Suprapubic skin (tissue), 3 donors: ENCODE results near the gene MAGEC1.

ENCODE experiments used
- POLR2A ChIP-seq, 2 donors: fragments of 450-650 bp; IDR thresholded peaks; one replicate each; pipeline ENCODE4 v1.6.1; 2017; ENCODE audit warnings: antibody characterized with exemption in 2 of 2, mild to moderate bottlenecking in 2 of 2, moderate library complexity in 2 of 2
- TF ChIP-seq, protein P1 (sequence below), 2 donors: fragments of 200-600 bp in 1 of 2; fragments of 450-650 bp in 1 of 2; sonication (generic) in 1 of 2; IDR thresholded peaks; one replicate each; pipeline ENCODE4 v1.5.1; 2016 to 2019; ENCODE audit warnings: antibody characterized with exemption in 2 of 2, mild to moderate bottlenecking in 1 of 2, moderate library complexity in 1 of 2

DNA sequence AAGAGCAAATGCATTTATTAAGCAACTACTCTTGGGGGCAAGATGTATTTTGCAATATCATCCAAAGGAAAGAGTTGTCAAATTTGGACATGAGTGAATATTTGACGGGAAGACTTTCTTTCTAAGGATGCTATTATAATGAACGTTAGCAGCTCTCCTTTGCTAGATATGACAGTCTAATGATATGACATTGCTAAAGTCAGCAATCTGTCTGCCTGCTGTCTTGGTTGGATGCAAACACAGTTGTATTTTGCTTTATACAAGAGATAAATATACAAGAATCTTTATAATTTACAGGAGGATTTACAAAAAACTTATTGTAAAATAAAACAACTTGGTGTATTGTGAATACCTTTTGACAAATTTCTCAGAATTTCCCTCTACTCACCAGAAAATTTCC, 37.5 kb downstream of the MAGEC1 start:
- TF ChIP-seq, protein P1, sequence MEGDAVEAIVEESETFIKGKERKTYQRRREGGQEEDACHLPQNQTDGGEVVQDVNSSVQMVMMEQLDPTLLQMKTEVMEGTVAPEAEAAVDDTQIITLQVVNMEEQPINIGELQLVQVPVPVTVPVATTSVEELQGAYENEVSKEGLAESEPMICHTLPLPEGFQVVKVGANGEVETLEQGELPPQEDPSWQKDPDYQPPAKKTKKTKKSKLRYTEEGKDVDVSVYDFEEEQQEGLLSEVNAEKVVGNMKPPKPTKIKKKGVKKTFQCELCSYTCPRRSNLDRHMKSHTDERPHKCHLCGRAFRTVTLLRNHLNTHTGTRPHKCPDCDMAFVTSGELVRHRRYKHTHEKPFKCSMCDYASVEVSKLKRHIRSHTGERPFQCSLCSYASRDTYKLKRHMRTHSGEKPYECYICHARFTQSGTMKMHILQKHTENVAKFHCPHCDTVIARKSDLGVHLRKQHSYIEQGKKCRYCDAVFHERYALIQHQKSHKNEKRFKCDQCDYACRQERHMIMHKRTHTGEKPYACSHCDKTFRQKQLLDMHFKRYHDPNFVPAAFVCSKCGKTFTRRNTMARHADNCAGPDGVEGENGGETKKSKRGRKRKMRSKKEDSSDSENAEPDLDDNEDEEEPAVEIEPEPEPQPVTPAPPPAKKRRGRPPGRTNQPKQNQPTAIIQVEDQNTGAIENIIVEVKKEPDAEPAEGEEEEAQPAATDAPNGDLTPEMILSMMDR (IDR thresholded peaks at IDR 0.05) = no peak
- TF ChIP-seq POLR2A (IDR thresholded peaks at IDR 0.05) = no peak
